ENCODE measurements around the gene TPCN2.

TPCN2 gene

GRCh38 chr11:69183613-69184012 is 134.9 kb downstream of the TPCN2 start:
- no peak for DNase-seq (ENCODE audit: low read depth in 1 of 2, low spot score in 1 of 2)
